NCI-H1417 (cell line): ENCODE measurements around the gene IRF3.
A peak's percentile ranks its signal among the peaks of the same experiment; 100 is the strongest.
"Not testable (repeated sequence)": the region's sequence is repeated elsewhere in the genome, so short reads cannot be mapped to it uniquely, and the experiment has no call there.

Source experiments
- DNase-seq, 3 experiments: peaks; one replicate each; lab custom pipeline; 2025; lab: John Stamatoyannopoulos, UW

Gene IRF3

DNA sequence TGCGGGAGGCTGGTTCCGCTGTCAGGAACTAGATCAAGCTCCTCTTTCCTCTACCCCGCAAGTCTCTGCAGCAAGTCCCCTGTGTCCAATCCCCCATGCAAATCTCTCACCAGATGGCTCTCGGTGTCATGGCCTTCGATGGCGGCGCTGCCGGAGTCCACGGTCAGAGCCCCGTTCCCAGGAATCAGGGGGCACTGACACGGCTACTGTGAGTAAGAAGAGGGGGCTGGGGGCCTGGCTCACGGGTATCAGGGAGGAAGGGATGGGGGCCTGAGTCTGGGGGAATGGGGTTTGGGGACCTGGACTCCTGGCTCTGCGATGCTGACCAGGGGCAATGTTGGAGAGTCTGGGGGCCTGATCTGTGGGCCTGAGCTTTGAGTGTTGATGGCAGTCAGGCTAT is 19.7 kb downstream of the IRF3 start:
- DNase-seq: no peak

DNA sequence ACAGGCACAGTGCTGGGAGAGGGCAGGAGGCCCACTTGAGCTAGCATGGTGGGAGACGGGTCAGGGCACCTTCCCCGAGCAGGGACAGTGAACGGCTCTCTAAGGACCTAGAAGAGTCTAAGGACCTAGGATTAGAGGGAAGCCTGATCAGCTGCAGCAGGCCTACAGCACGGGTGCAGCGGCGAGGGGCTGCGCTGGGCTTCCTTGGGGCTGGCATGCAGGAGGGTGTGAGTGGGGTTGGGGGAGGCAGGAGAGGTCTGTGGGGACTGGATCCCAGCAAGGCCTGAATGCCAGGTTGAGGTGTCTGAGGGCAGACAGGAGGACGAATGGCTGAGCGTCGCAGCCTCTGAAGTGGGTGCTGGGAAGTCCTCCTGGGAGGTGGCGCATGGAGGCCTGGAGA is 20.1 kb downstream of the IRF3 start:
- no peak for DNase-seq

DNA sequence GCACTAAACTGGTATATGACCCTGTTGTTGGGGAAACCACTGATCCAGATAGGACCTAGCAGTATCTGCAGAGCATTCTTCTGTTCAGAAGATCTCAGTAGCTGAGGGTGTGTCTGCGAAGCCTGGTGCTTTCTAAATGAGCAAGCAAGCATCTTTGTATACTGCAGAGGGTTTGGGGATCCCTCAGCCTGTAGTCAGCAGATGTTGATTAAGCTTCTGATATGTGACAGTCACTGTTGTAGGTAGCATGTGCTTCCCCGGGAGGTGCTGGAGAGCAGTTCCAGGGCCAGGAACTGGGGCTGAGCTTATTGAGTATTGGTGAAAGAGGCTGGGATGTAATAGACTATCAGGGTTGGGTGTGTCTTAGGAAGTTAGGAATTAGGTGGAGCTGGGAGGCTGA is 22.2 kb downstream of the IRF3 start:
- no peak for DNase-seq

DNA sequence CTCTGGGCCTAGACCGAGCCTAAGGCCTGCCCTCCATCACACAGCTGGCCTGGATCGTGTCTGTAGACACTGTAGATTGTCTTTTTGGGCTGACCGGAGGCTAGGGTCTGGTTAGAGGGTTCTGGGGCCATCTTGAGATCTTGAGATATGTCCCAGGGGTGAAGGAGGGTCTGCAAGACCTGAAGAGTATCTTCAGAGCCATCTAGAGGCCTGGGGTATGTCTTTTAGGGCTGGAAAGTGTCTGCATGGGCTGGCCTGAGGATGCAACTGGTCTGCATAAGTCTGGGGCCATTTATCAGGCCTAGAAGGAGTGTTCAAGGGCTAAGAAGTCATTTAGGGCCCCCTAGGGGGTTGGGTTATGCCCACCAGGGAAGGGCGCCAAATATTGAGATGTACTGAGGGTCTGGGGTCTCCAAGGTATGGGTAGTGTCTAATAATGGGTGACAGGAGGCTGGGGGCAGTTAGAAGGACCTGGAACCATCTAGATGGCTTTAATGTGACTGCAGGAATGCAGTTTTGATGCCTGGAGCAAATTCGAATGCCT is 23.1 kb downstream of the IRF3 start:
- peak in 1 of 3 experiments; percentile 39 for DNase-seq

DNA sequence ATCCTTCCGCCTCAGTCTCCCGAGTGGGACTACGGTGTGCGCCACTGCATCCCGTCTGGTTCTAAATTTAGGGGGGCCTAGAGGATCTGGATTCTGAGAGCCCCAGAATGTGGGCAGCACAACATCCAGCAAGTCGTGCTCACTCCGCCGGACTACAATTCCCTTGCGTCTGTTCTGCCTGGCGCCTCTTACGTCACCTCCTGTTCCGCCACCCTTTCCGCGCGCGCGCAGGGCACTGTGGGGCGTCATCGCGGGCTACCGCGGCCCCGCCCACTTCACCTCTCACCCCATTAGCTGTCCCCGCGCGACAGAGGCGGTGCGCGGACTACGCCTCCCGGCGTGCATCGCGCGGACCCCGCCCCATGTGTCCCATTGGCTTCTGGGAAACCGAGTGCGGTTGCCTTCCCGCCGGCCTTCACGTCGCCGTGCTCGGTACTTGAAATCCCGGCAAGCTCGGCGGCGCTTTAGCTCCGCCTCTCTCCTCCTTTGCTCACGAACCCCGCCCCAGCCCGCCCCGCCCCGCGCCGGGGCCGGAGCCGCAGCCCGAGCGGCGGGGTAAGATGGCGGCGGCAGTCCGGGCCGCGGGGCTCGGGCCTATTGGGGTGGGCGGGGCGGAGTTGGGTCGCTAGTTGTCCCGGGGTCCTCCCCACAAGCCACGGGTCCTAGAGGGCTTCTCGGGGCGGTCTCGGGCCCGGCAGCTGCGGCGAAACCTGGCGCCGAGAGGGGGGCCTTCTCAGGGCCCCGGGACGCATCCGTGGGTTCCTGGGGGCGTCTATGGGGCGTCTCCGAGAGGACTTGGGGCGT is 23.8 kb downstream of the IRF3 start, which contains the start of gene SCAF1:
Gene SCAF1, plus strand, starts transcription at position 522 of the 804 bp plus-strand sequence. CDS start 2,818 bp downstream, outside the sequence.
- peak; percentile 99 to 100 (median 99) for DNase-seq

DNA sequence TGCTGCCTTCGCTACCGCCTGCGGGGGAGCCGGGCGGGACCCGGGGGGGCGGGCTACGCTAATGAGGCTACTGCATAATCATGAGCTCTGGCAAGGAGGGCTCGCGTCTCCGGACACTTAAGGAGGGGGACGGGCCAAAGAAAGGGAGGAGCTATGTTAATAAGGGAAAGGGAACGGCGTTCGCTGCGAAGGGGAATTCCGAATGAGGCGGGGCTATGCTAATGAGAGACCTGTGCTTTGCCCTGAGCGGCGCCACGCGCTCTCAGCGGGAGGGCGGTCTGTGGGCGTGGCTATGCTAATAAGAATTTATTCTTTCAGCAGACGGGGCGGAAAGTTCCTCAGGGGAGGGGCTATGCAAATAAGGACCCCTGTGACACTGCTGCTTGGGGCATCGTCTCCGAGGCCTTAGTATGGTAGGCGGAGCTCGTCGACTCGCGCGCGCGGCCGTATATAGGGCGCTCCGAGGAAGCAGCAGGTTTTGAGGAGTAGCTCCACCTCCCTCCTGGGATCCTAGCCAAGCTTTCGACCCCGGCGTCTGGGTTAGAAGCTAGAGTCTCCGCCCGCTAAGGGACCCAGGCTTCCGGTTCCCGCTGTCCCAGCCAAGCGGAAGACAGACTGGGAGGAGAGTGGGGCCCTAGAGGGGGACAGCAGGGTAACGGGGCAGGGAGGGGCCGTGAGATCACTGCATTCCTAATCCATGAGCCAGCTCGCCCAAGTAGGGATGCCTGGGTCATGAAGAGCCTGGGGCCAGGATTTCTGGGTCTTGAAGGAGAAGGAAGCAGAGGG is 25.4 kb downstream of the IRF3 start, which contains the start of gene RRAS:
Gene RRAS, minus strand, starts transcription at position 31 of the 786 bp plus-strand sequence. CDS start 45 bp downstream, outside the sequence.
- DNase-seq: peak; percentile 98 to 100 (median 99)

DNA sequence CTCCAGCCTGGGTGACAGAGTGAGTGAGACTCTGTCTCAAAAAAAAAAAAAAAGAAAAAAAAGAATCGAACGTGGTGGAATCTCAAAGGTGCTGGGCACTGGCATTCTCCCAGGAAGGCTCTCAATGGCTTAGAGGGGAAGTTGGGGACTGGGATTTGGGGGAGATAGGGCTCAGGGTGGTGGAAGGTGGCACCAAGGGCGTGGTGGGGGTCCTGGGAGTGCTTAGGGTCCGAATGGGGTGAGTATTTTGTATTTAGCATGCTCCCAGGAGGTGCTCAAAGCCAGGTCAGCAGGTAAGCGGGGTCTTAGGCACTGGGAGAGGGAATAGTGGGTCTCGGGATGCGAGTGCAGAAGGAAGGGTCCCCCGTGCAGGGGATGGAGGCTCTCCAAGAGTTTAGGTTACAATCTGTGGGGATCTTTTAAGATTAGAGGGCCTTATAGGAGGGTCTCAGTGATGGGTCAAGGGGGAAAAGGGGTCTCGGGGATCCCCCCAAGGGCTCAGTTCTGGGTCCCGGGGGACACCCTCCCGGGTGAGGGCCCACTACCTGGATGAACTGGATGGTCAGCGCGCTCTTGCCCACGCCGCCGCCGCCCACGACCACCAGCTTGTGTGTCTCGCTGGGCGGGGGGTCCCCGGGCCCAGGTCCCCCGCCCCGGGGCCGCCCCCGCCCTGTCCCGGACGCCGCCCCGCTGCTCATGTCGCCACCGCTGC is 26.1 kb downstream of the IRF3 start:
- DNase-seq: no peak

DNA sequence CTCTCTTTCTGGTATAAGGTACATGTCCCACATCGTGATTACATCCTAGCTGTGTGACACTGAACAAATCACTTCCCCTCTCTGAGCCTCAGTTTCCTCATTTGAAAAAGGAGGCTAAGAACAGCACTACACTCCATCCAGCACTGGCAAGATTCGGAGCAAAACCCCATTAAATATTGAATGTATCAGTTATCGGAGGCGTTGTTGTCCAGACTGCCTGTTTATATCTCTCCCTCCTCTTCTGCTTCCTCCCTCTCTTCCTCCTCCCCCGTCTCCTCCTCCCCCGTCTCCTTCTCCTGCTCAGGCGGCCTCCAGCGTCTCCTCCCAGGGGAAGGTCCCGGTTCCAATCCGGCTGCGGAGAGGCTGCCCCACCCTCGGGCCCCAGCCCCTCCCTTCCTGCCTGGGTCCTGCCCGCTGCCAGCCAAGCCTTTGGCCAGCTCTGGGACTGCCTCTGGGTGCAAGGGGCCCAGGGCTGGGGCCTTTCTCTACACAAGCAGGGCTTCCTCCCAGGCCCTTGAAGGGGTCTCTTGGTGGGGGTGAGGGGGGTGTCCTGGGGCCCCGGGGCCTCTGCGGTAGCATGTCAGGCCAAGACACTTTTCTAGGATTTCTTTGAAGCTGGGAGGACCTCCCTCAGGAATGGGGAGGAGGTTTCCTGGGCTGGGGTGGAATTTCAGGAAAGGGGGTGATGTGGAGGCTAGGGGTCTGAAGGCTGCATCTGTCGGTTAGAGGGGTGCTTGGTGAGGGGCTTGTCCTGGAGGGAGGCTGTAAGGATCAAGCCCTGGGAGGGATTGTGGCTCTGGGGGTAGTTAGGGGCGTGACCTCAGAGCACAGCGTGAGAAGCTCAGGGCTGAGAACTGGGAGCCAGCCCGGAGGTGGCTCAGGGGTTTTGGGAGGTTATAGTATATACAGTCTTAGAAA is 27.6 kb downstream of the IRF3 start:
- DNase-seq: no peak

DNA sequence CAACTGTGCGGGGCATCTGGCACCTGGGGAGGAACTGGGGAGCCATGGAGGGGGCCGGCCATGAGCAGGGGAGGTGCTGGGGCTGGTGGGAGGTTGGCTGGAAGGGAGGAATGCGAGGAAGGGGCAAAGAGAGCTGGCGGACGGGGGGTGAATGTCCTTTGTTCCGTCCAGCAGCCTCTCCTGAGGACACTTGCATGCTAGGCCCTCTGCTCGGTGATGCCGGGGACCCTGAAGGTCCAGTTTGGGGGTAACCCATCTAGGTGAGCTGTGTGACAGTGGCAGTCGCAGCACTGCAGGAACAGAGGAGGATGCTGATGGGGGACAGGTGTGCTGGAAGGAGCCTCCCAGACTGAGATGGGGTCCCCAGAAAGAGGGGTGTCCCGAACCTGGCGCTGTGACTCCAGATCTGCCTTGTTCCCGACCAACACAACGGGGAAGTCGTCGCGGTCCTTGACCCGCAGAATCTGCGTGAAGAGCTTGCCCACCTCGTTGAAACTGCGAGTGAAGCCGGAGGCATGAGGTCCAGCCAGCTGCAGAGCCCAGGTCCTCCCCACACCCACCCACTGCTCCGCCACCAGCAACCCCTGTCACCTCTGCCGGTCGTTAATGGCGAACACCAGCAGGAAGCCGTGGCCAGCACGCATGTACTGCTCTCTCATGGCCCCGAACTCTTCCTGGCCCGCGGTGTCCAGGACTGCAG is 29.3 kb downstream of the IRF3 start:
- peak in 1 of 3 experiments; percentile 15 for DNase-seq

DNA sequence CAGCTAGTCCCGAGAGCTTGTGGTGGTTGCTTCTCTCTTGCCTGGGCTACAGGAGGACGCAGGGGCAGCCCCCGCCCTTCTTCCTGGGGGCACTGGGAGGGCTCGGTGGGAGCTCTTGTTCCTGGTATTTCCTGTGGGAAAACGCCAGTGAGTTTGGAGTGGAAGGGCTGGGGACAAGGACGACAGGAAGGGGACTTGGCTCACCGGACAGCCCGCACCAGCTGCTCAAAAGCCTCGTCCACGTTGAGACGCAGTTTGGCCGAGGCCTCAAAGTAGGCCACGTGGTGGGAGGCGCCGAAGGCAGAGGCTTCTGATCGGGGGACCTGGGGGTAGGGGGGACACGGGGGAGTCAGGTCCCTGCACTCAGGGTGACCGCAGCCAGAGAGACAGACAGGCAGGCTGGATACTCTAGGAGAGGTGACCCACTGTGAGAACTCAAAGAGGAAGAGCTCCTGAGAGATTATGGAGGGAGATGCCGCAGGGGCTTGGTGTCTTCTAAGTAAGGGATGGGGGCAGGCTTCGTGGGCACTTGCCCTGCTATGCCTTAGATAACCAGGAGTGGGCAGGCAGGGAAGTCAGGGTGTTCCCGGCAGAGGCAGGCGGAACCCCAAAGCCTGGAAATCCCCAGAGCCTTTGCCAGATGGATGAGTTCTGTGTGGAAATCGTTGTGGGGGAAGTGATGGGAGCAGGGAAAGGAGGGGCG is 30.0 kb downstream of the IRF3 start:
- peak in 1 of 3 experiments; percentile 25 for DNase-seq

DNA sequence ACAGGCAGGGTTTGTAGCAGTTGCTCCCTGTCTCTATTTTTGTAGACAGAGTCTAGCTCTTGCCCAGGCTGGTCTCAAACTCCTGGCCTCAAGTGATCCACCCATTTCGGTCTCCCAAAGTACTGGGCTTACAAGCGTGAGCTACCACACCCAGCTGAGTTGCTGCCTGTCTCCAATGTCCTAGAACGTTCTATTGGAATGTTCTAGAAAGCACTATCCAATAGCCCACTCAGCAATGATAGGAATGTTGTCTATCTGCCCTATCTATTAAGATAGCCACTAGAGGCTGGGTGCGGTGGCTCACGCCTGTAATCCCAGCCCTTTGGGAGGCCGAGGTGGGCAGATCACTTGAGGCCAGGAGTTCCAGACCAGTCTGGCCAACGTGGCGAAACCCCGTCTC is 32.4 kb downstream of the IRF3 start:
- not testable (repeated sequence) for DNase-seq

DNA sequence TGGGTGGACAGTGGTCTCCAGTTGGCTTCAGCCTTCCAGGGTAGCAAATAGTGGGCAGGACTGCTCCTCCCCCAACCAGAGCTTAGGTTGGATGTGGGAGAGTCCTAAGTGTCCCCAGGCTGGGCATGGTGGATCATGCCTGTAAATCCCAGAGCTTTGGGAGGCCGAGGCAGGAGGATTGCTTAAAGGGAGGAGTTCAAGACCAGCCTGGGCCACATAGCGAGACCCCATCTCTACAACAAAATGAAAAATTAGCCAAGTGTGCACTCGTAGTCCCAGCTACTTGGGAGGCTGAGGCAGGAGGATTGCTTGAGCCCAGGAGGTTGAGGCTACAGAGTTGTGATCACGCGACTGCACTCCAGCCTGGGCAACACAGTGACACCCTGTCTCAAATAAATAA is 33.1 kb downstream of the IRF3 start:
- DNase-seq: no peak

DNA sequence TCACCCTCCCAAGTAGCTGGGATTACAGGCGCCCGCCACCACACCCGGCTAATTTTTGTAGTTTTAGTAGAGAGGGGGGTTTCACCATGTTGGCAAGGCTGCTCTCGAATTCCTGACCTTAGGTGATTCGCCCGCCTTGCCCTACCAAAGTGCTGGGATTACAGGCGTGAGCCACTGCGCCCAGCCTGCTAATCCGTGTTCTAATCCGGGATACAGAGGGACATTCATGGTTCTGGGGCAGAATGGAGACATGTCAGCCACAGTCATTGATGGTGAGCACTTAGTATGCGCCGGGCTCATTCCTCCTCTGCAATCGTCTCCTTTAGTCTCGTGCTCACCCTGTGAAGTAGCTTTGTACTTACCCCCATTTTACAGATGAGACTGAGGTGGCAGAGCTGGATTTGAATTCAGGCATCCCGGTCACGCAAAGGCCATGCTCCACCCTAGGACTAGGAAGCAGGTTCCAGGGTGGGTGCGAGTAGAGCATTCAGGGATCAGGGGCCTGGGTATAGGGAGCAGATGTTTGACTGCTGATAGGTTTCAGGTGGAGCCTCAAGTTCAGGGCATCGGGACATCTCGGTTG is 34.0 kb downstream of the IRF3 start:
- no peak for DNase-seq

DNA sequence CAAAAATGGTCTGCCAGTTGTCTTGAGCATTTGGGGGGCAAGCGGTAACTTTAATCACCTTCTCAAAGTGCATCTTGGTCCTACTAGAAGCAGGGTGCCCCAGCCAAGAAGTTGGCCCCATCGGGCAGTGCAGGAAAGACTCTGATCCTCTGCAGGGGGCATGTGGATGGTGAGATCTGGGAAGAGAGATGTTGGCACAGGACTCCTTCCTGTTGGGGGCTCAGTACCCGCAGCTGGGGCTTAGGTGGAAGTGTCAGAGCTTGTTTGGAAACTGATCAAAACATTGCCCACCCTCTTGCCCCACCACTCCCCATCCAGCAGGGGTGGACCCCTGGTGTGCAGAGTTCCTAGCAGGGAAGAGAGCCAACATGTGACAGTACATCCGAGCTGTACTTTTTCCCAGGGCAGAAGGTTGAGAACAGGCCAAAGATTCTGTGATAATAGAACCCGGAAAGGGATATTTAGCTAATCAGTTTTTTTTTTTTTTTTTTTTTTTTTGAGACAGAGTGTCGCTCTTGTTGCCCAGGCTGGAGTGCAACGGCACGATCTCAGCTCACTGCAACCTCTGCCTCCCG is 34.6 kb downstream of the IRF3 start:
- no peak for DNase-seq

DNA sequence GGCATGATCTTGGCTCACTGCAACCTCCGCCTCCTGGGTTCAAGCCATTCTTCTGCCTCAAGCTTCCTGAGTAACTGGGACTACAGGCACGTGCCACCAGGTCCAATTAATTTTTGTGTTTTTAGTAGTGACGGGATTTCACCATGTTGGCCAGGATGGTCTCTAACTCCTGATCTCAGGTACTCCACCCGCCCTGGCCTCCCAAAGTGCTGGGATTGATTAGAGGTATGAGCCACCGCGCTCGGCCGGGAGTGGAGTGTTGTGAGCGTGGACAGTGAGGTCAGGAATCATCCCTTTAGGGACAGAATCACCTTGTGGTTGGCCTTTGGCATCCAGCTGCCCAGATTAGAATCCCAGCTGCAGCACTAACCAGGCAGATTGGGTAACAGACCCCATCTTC is 36.0 kb downstream of the IRF3 start:
- no peak for DNase-seq

DNA sequence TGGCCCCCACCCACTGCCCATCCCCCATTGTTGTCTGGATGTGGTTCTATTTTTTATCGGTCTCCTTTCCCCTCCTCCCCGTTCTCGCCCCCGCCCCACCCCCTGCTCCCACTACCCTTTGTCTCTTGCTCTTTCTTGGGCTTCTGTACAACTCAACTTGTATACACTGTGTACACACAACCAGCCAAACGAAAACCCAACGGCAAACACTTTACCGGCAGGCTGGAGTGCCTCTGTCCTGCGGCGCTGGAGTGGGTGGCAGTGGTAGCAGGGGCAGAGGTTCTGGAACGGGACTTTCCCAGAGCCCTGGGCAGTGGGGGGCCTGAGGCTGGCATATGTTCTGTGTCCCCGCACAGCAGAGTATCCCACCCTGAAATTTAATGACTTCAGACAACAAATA is 39.4 kb downstream of the IRF3 start:
- DNase-seq: no peak

DNA sequence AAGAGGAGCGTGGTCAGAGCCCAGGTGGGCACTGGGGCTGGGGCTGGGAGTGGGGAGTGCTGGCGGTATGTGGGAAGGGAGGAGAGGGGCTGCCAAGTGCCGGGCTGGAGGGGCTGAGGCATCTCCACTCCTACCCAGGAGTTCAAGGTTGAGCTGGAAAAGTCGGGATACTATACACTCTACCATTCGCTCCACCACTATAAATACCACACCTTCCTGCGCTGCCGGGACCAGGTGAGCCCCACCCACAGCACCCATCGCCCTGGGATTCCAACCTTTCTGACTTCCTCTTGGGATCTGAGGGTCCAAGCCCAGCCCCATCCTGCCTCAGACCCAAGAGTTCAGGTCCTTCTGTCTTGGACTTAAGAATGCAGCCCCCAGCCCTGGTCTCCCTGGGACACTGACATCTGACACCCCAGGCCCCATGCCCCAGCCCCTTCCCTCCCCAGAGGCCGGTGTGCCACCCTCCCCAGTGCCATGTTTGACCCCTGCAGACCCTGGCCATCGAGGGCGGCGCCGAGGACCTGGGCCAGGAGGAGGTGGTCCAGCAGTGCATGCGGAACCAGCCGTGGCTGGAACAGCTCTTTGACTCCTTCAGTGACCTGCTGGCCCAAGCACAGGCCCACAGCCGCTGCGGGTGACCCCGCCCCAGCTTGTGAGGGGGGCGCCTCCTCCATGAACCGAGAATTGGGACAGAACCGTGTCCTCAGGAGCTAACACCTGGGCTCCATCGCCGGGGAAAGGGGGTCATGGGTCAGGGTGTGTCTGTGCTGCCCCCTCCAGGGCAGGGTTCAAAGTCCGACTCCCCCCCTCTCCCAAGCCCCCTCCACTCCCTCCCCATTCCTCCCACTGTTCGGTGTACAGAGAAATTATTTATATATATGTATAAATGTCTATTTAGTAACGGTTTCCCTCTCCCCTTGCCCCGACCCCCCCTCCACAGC is 40.4 kb downstream of the IRF3 start:
- no peak for DNase-seq

DNA sequence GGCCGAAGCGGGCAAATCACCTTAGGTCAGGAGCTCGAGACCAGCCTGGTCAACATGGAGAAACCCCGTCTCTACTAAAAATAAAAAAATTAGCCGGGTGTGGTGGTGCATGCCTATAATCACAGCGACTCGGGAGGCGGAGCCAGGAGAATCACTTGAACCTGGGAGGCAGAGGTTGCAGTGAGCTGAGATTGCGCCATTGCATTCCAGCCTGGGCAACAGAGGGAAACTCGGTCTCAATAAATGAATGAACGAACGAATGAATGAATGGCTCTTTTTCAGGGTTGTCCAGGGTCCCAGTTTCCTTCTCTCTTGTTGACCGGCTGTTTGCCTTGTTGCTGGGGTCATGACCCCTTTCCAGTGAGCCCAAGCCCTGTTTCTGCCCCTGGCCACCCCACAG is 47.8 kb downstream of the IRF3 start:
- DNase-seq: not testable (repeated sequence)
